PFSK-1 (cell line): ENCODE measurements around the gene RPS15.

Source experiments
- FOXP2 ChIP-seq: optimal IDR thresholded peaks from 2 replicates; pipeline ENCODE3; 2011; ENCODE audit warnings: borderline replicate concordance, control low read depth, inconsistent platforms; ENCODE audit not compliant: insufficient read depth; ENCODE audit errors: extremely low read length, extremely low read depth
- POLR2AphosphoS5 ChIP-seq: IDR thresholded peaks from 2 replicates; pipeline ENCODE4 v1.6.1; 2012; ENCODE audit warnings: low read depth, mild to moderate bottlenecking, control low read depth, low read length, moderate library complexity
- REST ChIP-seq, 2 experiments: IDR thresholded peaks; 2 replicates each; pipeline versions ENCODE4 v1.6.1 to v1.8.0; 2011 to 2012; ENCODE audit warnings: low read depth in 2 of 2, low read length in 2 of 2, control low read depth in 1 of 2, inconsistent platforms in 1 of 2, mild to moderate bottlenecking in 1 of 2, moderate library complexity in 1 of 2; ENCODE audit not compliant: insufficient read depth in 1 of 2
- SIN3A ChIP-seq: IDR thresholded peaks from 2 replicates; pipeline ENCODE4 v1.6.1; 2012; ENCODE audit warnings: mild to moderate bottlenecking, low read length, moderate library complexity, borderline replicate concordance; ENCODE audit not compliant: insufficient read depth
- TAF1 ChIP-seq: IDR thresholded peaks from 2 replicates; pipeline ENCODE4 v1.6.1; 2012; ENCODE audit warnings: low read length, control low read depth, borderline replicate concordance; ENCODE audit not compliant: insufficient read depth

RPS15 gene

GRCh38 chr19:1447504-1447903, 9.3 kb downstream of the RPS15 start:
- TF ChIP-seq SIN3A (no peak), REST (IDR thresholded peaks at IDR 0.05; ENCODE audit: insufficient read depth in 1 of 2, low read depth in 2 of 2, low read length in 2 of 2) (no peak)

- TF ChIP-seq FOXP2: no peak
- TF ChIP-seq REST (IDR thresholded peaks at IDR 0.05; ENCODE audit: insufficient read depth in 1 of 2, low read depth in 2 of 2, low read length in 2 of 2): 0 out of 4 replicates have a peak, but pooled peaks of 1 of the 2 experiments have one; percentile 24
- no peak for TF ChIP-seq SIN3A
Observed at GRCh38 chr19:1447944-1448343, 9.7 kb downstream of the RPS15 start.

GRCh38 chr19:1449467-1450442, 11.6 kb downstream of the RPS15 start, which contains the start of gene APC2:
Gene APC2, plus strand, starts transcription at chr19:1450121. Its CDS starts 2,881 bp downstream, at chr19:1453002.
- TF ChIP-seq FOXP2 (no peak), TAF1 (no peak), SIN3A (no peak), REST (IDR thresholded peaks at IDR 0.05; ENCODE audit: insufficient read depth in 1 of 2, low read depth in 2 of 2, low read length in 2 of 2) (no peak)

- TF ChIP-seq POLR2AphosphoS5 (no peak), FOXP2 (no peak), TAF1 (no peak), REST (IDR thresholded peaks at IDR 0.05; ENCODE audit: insufficient read depth in 1 of 2, low read depth in 2 of 2, low read length in 2 of 2) (no peak), SIN3A (no peak)
Observed at GRCh38 chr19:1450735-1451731, 12.8 kb downstream of the RPS15 start.
